Heart left ventricle (tissue), 16 donors: ENCODE measurements around the gene GLIPR1L2. TPM values are rescaled to one million over a fixed set of nuclear protein-coding genes. Genes with fewer than 3 reads are reported as not detected.
A peak's percentile ranks its signal among the peaks of the same experiment; 100 is the strongest.
"Not testable (repeated sequence)": the region's sequence is repeated elsewhere in the genome, so short reads cannot be mapped to it uniquely, and the experiment has no call there.

ENCODE experiments used
- ATAC-seq, 4 donors: fragments of 200-7000 bp; cut with Tn5 transposase; one replicate each; pipeline ENCODE4 v1.9.1; 2020 to 2022; ENCODE audit warnings: moderate library complexity in 4 of 4, mild to moderate bottlenecking in 3 of 4, moderate number of reproducible peaks in 1 of 4
- DNase-seq, 5 donors: peaks; one replicate each; pipeline ENCODE4 v3.0.0-alpha.2; 2020
- H3K27ac ChIP-seq, 12 donors: fragments of 200-600 bp; sonication (generic) in 4 of 12; one replicate each; pipeline versions ENCODE4 v1.5.0 to v1.8.0; 2016 to 2022; ENCODE audit warnings: mild to moderate bottlenecking in 2 of 12
- H3K27me3 ChIP-seq, 9 donors: fragments of 200-600 bp; sonication (generic) in 2 of 9; one replicate each; pipeline versions ENCODE4 v1.5.1 to v1.8.0; 2016 to 2022; ENCODE audit warnings: mild to moderate bottlenecking in 3 of 9
- H3K36me3 ChIP-seq, 9 donors: fragments of 200-600 bp; sonication (generic) in 2 of 9; one replicate each; pipeline versions ENCODE4 v1.5.0 to v1.8.0; 2018 to 2022; ENCODE audit warnings: mild to moderate bottlenecking in 2 of 9
- H3K4me1 ChIP-seq, 12 donors: fragments of 200-600 bp; sonication (generic) in 4 of 12; one replicate each; pipeline versions ENCODE4 v1.5.0 to v1.8.0; 2016 to 2022; ENCODE audit warnings: mild to moderate bottlenecking in 3 of 12
- H3K4me3 ChIP-seq, 12 donors: fragments of 200-600 bp; sonication (generic) in 4 of 12; one replicate each; pipeline versions ENCODE4 v1.5.0 to v1.8.0; 2017 to 2022; ENCODE audit warnings: mild to moderate bottlenecking in 9 of 12, moderate library complexity in 4 of 12
- H3K9me3 ChIP-seq, 12 donors: fragments of 200-600 bp; sonication (generic) in 4 of 12; one replicate each; pipeline versions ENCODE4 v1.5.0 to v1.8.0; 2016 to 2022; ENCODE audit warnings: mild to moderate bottlenecking in 1 of 12
- CTCF ChIP-seq, 12 donors: fragments of 200-600 bp; sonication (generic) in 4 of 12; IDR thresholded peaks; one replicate each; pipeline versions ENCODE4 v1.5.0 to v1.8.0; 2018 to 2022; ENCODE audit warnings: antibody characterized with exemption in 12 of 12, mild to moderate bottlenecking in 5 of 12
- POLR2A ChIP-seq, 2 donors: fragments of 450-650 bp; IDR thresholded peaks; one replicate each; pipeline ENCODE4 v1.6.1; 2017; ENCODE audit warnings: antibody characterized with exemption in 2 of 2, mild to moderate bottlenecking in 2 of 2, moderate library complexity in 2 of 2
- WGBS, 4 donors: extraction: QIAGEN DNeasy Blood & Tissue Kit in 2 of 4; methylation state at CpG; one replicate each; pipeline versions ENCODE4 v1.1.5 to v1.1.7; 2013 to 2018; 5-methylcytosine and 5-hydroxymethylcytosine counted together
- intact Hi-C, 10 donors: fragments of 100-400 bp; cut with DNase I; formaldehyde crosslinking; loops; one replicate each; pipeline versions ENCODE4 v1.11.1 to v1.14.2; 2022
- polyA plus RNA-seq, 2 donors: library from polyadenylated mRNA; stranded (reverse); fragments of 200-250 nt; gene quantifications; one replicate each; pipeline ENCODE4 v1.2.3, GENCODE V29; 2013
- total RNA-seq, 9 donors: library from RNA; depleted of rRNA in 2 of 9; stranded (reverse); fragments of >200 nt in 2 of 9; fragmentation: NEBNext Ultra II Directional in 3 of 9; extraction: Animal tissue kit (Norgen Biotek cat#: 25700) in 3 of 9; gene quantifications; one replicate each; pipeline versions ENCODE4 v1.1.0 to v1.2.4, GENCODE V29; 2016 to 2023
- donor health status: ischemic (EF 13 %, LVEDD 7.1; RV severe dilation, severe dysfunction).
- donor health status: healthy with polysubstance abuse.
- donor health status: DM: no; HTN: yes; CAD: no.
- donor health status: DM: no; HTN: no; CAD: no.
- donor health status: ischemic (EF 25% LVEDD 6.9; RV normal size, moderate dysfunction).
- donor health status: ischemic (EF 25% LVEDD 5.7; RV mildly dilated, moderate dysfunction).
- donor health status: healthy.
- donor health status: DM: yes; HTN: yes; CAD: no.
- donor health status: ischemic (EF 35%, LVEDD 5.7; RV mildly dilated, moderate dysfunction).
- donor health status: nonischemic (EF 11% LVEDD 7.7; RV severe dilation, severe dysfunction).
- donor health status: DM: yes; HTN: yes; CAD: no.
- donor health status: PGD.
- donor health status: ischemic (EF 29% LVEDD 5.4; RV normal size, mild dysfunction).
- donor health status: nonischemic (EF 23%, LVEDD 6.1; RV moderate dilation, normal function).

GLIPR1L2 gene
- total and polyA plus RNA-seq, 11 donors, result 0.71 to 4.4 (median 1.5) TPM

DNA sequence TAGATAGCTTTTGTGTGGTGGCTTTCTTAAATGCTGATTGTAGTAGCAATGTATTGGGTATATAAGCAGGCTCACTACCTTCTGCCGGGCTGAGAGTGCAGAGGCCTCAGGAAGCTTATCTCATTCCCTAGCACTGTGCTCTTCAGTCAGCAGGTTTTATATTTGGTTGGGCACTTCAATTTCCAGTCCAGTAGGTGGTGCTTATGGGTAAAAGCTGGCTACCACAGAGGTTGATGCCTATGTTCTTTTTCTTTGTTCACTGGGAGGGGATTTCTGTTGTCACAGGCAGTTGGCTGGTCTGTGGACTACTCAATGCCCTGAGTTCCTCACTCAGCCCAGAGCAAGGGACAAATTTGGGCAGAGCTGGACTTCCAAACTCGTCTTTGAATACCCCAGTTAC lies 46.7 kb downstream of the GLIPR1L2 start:
- no peaks in the 10 kb centered on the region for H3K36me3 ChIP-seq
- DNase-seq (no peak), ATAC-seq (peak in 1 of 4 donors; percentile 29)
- TF ChIP-seq CTCF (IDR thresholded peaks at IDR 0.05) (peak in 1 of 12 donors; percentile 23), POLR2A (IDR thresholded peaks at IDR 0.05) (no peak)
- H3K27ac ChIP-seq, result no peak overlapping the region
- H3K4me3 ChIP-seq, result no peak overlapping the region
- H3K9me3 ChIP-seq, result peaks cover 0 to 27% (median 10%) of the 10 kb centered on the region in 12 donors
- H3K27me3 ChIP-seq, result no peaks in the 10 kb centered on the region
- WGBS, 4 donors, result 40 to 66% (median 55%) methylated on average over 2 of the region's 2 CpGs
- H3K4me1 ChIP-seq, result no peaks in the 10 kb centered on the region
- intact Hi-C loops, result no loop called here

DNA sequence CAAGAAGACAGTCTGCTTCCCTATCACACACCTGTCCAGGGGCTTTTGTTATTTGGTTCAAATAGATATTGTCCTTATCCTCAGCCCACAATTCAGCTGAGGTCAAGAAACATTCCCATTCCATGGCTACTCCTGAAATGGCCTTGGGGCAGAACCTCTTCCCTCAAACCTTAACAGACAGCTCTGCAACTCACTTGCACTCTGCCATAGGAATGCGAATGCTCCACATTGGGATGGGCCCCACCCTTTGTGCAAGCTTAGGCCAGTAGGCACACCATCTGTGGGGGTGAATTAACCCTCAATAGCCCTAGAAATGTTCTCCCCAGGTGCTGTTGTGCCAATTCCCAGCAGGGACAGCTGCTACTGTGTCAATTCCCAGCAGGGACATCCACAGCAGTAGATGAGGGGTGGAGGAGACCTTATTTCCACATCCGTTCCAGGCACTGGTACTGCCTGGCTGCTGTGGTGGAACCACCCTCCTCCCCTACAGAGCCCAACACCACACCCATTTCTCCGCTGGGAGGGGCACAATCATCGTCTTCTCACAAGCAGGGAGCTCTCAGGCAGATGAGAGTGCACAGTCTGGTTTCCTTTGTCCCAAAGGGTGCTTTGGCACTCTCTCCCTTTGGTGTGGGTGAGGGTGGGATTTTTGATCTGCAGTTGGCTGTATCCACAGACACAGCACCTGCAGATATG lies 47.3 kb downstream of the GLIPR1L2 start:
- ATAC-seq, result peak in 1 of 4 donors; percentile 56
- no peak overlapping the region for H3K27ac ChIP-seq
- no peaks in the 10 kb centered on the region for H3K4me1 ChIP-seq
- WGBS, 4 donors, result 55 to 66% (median 60%) methylated on average over 4 of the region's 4 CpGs
- peaks cover 0 to 27% (median 10%) of the 10 kb centered on the region in 12 donors for H3K9me3 ChIP-seq
- no peaks in the 10 kb centered on the region for H3K36me3 ChIP-seq
- intact Hi-C loops, result no loop called here
- no peak overlapping the region for H3K4me3 ChIP-seq
- DNase-seq, result no peak
- no peak for TF ChIP-seq POLR2A (IDR thresholded peaks at IDR 0.05)
- TF ChIP-seq CTCF (IDR thresholded peaks at IDR 0.05), result no peak
- no peaks in the 10 kb centered on the region for H3K27me3 ChIP-seq

DNA sequence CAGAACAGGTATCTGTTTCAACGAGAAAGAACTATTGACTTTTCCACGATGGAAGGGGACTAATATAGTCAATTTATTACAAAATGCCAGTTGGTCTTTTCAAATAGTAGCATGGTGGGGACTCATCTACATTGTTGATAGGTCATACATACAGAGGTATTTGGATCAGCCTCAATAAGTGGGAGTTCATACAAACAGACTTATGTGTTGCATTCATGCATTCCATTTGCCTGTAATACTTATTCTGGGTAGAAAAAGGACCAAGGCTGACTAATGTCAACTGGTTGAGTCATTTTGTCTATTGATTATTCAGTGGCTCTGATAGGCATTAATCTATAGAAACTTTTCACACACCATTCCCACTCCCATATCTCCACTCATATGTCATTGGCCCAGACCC lies 48.2 kb downstream of the GLIPR1L2 start:
- WGBS, 4 donors, result 76 to 89% (median 85%) methylated on average over 2 of the region's 2 CpGs
- DNase-seq (no peak), ATAC-seq (no peak)
- no peaks in the 10 kb centered on the region for H3K27me3 ChIP-seq
- no peak for TF ChIP-seq POLR2A (IDR thresholded peaks at IDR 0.05)
- TF ChIP-seq CTCF (IDR thresholded peaks at IDR 0.05), result no peak
- peaks cover 0 to 27% (median 10%) of the 10 kb centered on the region in 12 donors for H3K9me3 ChIP-seq
- intact Hi-C loops, result no loop called here
- H3K27ac ChIP-seq, result no peak overlapping the region
- H3K4me3 ChIP-seq, result no peak overlapping the region
- no peaks in the 10 kb centered on the region for H3K4me1 ChIP-seq
- no peaks in the 10 kb centered on the region for H3K36me3 ChIP-seq

DNA sequence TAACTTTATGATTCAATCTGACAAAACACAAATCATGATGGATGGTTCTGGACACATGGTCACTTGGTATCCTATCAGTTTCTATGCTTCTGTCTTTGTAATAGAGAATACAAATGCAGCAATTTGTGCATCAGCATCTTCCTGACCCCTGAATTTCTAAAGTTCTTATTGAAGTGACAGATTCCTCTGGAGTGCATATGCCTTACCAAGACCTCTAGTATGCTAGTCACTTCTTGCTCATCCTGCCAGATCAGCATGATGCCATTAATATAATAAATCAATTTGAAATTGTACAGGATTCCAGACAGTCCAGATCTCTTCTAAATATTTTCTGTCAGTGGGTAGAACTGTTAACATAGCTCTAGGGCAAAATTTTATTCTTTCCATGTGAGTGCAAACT lies 49.0 kb downstream of the GLIPR1L2 start:
- Histone ChIP-seq H3K4me3 (no peak overlapping the region), H3K27me3 (no peaks in the 10 kb centered on the region), H3K27ac (no peak overlapping the region), H3K4me1 (peaks cover 0 to 2% (median 0%) of the 10 kb centered on the region in 12 donors), H3K9me3 (peaks cover 0 to 27% (median 10%) of the 10 kb centered on the region in 12 donors), H3K36me3 (no peaks in the 10 kb centered on the region)
- no peak for DNase-seq
- ATAC-seq, result no peak
- intact Hi-C loops, result no loop called here
- TF ChIP-seq POLR2A (IDR thresholded peaks at IDR 0.05), result no peak
- no peak for TF ChIP-seq CTCF (IDR thresholded peaks at IDR 0.05)

DNA sequence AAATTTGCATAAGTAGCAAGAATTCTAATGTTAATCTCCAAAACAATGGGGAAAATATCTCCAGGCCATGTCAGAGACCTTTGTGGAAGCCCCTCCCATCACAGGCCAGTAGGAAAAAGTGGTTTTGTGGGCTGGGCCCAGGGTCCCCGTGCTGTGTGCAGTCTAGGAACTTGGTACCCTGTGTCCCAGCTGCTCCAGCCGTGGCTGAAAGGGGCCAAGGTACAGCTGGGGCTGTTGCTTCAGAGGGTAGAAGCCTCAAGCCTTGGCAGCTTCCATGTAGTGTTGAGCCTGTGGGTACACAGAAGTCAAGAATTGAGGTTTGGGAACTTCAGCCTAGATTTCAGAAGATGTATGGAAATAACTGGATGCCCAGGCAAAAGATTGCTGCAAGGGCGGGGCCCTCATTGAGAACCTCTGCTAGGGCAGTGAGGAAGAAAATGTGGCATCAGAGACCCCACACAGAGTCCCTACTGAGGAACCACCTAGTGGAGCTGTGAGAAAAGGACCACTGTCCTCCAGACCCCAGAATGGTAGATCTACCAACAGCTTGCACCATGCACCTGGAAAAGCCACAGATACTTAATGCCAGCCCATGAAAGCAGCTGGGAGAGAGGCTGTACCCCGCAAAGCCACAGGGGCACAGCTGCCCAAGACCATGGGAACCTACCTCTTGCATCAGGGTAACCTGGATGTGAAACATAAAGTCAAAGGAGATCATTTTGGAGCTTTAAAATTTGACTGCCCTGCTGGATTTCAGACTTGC lies 51.0 kb downstream of the GLIPR1L2 start:
- H3K36me3 ChIP-seq, H3K27me3 ChIP-seq, H3K4me3 ChIP-seq, DNase-seq, ATAC-seq, H3K4me1 ChIP-seq, H3K27ac ChIP-seq, intact Hi-C loops: not testable (repeated sequence)
- peaks cover 0 to 20% (median 4%) of the 10 kb centered on the region in 12 donors for H3K9me3 ChIP-seq
- WGBS, 4 donors, result 62 to 73% (median 66%) methylated on average over 4 of the region's 4 CpGs

GRCh38 chr12:75442454-75442853 lies 51.6 kb downstream of the GLIPR1L2 start:
- DNase-seq, result not testable (repeated sequence)
- WGBS, 4 donors, result 45 to 66% (median 58%) methylated on average over 3 of the region's 3 CpGs

More at GRCh38 chr12:75442454-75442853, 51.6 kb downstream of the GLIPR1L2 start:
- H3K4me1 ChIP-seq, H3K27me3 ChIP-seq, H3K4me3 ChIP-seq, H3K36me3 ChIP-seq, ATAC-seq, intact Hi-C loops, H3K27ac ChIP-seq: not testable (repeated sequence)
- H3K9me3 ChIP-seq, result peaks cover 0 to 15% (median 0%) of the 10 kb centered on the region in 12 donors
